BJ (cell line): ENCODE results near the gene ZDHHC5. TPM values are rescaled to one million over a fixed set of nuclear protein-coding genes. Genes with fewer than 3 reads are reported as not detected.
A peak's percentile ranks its signal among the peaks of the same experiment; 100 is the strongest.

ENCODE experiments used
- CTCF ChIA-PET: fragments of 350-600 bp; formaldehyde crosslinking; extraction: SDS; loops from one replicate; lab custom pipeline; 2021; ENCODE audit warnings: antibody characterized with exemption, inconsistent platforms; lab: Yijun Ruan, JAX
- POLR2A ChIA-PET: fragments of 300-600 bp; sonication (Branson Sonifier 250); formaldehyde crosslinking; extraction: SDS; loops from one replicate; lab custom pipeline; 2021; ENCODE audit warnings: antibody characterized with exemption; lab: Charles Lee
- DNase-seq: peaks from one replicate; pipeline ENCODE4 v3.0.0-alpha.2; 2011; ENCODE audit warnings: low read depth
- H3K27me3 ChIP-seq: 2 replicates; pipeline ENCODE4 v1.6.0; 2011; ENCODE audit warnings: low read length; ENCODE audit not compliant: control insufficient read depth, insufficient read depth
- H3K36me3 ChIP-seq: 2 replicates; pipeline ENCODE4 v1.5.1; 2011; ENCODE audit warnings: low read length; ENCODE audit not compliant: control insufficient read depth, insufficient read depth
- H3K4me3 ChIP-seq: 2 replicates; pipeline ENCODE4 v1.5.1; 2011; ENCODE audit warnings: low read depth, mild to moderate bottlenecking, control low read depth, low read length
- polyA minus RNA-seq: library from RNA; depleted of rRNA, polyadenylated mRNA; stranded (reverse); fragments of >200 nt; gene quantifications from 2 replicates; pipeline ENCODE4 v1.2.3, GENCODE V29; 2011; rRNA and poly(A)+ RNA removed
- polyA plus RNA-seq: library from polyadenylated mRNA; depleted of rRNA; stranded (reverse); fragments of >200 nt; gene quantifications from 2 replicates; pipeline ENCODE4 v1.2.3, GENCODE V29; 2011; rRNA removed
- TF ChIP-seq, protein P1 (sequence below): IDR thresholded peaks from 2 replicates; pipeline ENCODE4 v1.5.1; 2011; ENCODE audit warnings: low read depth, mild to moderate bottlenecking, control low read depth, inconsistent platforms, low read length, moderate library complexity; ENCODE audit not compliant: insufficient read depth

Gene ZDHHC5, protein sequence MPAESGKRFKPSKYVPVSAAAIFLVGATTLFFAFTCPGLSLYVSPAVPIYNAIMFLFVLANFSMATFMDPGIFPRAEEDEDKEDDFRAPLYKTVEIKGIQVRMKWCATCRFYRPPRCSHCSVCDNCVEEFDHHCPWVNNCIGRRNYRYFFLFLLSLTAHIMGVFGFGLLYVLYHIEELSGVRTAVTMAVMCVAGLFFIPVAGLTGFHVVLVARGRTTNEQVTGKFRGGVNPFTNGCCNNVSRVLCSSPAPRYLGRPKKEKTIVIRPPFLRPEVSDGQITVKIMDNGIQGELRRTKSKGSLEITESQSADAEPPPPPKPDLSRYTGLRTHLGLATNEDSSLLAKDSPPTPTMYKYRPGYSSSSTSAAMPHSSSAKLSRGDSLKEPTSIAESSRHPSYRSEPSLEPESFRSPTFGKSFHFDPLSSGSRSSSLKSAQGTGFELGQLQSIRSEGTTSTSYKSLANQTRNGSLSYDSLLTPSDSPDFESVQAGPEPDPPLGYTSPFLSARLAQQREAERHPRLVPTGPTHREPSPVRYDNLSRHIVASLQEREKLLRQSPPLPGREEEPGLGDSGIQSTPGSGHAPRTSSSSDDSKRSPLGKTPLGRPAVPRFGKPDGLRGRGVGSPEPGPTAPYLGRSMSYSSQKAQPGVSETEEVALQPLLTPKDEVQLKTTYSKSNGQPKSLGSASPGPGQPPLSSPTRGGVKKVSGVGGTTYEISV
- polyA plus RNA-seq (61.4 and 76.7 TPM in 2 replicates), polyA minus RNA-seq (69.2 and 80.3 TPM in 2 replicates)

DNA sequence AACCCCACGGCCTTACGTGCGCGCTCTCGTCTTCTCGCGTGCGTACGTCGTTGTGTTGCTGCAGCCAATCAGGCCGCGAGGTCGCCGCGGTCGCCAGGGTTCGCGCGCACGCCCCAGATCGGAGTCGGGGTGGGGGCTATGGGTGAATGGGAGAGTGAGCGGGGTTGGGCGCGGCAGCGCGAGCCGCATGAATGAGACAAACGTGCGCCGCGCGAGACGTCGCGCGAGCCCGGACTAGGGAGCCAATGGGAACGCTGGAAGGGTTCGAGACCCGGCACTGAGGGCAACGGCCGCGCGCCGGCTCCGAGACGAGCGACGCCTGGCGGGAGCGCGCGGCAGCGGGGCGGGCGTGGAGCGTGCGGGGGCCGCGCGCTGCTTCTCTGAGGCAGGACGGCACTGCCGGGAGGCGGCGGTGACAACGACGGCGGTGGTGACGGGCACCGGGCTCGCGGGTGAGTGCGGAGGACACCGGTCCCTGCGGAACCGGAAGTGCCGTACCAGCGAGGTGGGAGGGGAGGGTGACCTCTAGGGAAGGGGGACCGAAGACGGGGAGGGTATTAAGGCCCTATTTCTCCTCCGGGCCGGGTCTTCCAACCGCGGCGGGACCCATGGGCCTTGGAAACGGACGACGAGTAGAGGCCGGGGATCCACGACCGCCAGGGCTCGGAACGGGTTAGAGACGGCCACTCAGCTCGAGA is at the start of gene ZDHHC5:
ZDHHC5 (plus strand) TSS at position 379 of the 698 bp plus-strand sequence. CDS start 4,977 bp downstream, outside the sequence.
- Histone ChIP-seq H3K36me3 (no peaks in the 10 kb centered on the region; the same call in 1 of the 2 replicates), H3K4me3 (peak within 1 kb of the TSS; percentile 83), H3K27me3 (no peaks in the 10 kb centered on the region)
- CTCF ChIA-PET, result interaction anchor here (3.0 kb wide), 1 partner anchor 24 kb away, joined by 8 read pairs; no protein-coding TSS in a partner anchor
- peak; percentile 98 for DNase-seq
- TF ChIP-seq, protein P1, sequence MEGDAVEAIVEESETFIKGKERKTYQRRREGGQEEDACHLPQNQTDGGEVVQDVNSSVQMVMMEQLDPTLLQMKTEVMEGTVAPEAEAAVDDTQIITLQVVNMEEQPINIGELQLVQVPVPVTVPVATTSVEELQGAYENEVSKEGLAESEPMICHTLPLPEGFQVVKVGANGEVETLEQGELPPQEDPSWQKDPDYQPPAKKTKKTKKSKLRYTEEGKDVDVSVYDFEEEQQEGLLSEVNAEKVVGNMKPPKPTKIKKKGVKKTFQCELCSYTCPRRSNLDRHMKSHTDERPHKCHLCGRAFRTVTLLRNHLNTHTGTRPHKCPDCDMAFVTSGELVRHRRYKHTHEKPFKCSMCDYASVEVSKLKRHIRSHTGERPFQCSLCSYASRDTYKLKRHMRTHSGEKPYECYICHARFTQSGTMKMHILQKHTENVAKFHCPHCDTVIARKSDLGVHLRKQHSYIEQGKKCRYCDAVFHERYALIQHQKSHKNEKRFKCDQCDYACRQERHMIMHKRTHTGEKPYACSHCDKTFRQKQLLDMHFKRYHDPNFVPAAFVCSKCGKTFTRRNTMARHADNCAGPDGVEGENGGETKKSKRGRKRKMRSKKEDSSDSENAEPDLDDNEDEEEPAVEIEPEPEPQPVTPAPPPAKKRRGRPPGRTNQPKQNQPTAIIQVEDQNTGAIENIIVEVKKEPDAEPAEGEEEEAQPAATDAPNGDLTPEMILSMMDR, result peak; percentile 22; the same call in 1 of the 2 replicates
- POLR2A ChIA-PET, result no interaction called here

DNA sequence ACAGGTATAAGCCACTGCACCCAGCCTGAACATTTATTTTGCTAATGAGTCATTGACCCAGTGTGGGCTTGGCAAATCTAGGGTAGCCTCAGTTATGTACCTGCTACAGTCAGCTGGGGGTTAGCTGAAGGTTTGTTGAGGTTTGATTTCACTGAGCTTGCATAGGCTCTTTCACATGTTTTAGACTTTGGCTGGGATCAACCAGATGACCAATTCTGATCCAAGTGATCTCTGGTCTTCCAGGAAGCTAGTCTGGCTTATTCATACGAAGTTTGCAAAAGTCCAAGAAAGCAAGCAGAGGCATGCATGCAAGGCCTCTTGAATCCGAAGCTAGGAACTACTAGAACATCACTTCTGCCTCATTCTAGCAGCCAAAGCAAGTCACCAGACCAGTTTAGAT is 49.5 kb upstream of the ZDHHC5 start:
- ChIA-PET POLR2A (no interaction called here), CTCF (interaction anchor here (0.9 to 2.2 kb wide), 5 partner anchors 11 to 22 kb away, joined by 3 to 9 read pairs (median 3); no protein-coding TSS in a partner anchor)
- DNase-seq, result no peak
- Histone ChIP-seq H3K4me3 (no peak overlapping the region), H3K27me3 (no peaks in the 10 kb centered on the region; the same call in 1 of the 2 replicates), H3K36me3 (peaks cover 6% of the 10 kb centered on the region; the same call in 1 of the 2 replicates)
- TF ChIP-seq, protein P1, result no peak

DNA sequence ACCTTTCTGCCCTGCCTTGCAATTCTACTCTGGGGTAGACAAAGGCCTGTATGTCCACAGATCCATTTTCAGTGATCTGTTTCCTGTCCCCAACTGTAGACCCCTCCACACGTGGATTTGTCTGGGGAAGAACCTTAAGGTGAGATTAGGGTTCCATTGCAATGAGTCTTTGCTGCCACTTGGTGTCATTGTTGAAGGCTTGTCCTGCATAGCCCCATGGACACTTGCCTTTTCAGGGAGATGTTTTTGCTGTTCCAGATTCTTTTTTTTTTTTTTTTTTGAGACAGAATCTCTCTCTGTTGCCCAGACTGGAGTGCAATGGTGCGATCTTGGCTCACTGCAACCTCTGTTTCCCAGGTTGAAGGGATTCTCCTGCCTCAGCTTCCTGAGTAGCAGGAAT is 48.6 kb upstream of the ZDHHC5 start:
- DNase-seq, result no peak
- H3K36me3 ChIP-seq, result peaks cover 2% of the 10 kb centered on the region; the same call in 1 of the 2 replicates
- POLR2A ChIA-PET, result no interaction called here
- no peak overlapping the region for H3K4me3 ChIP-seq
- CTCF ChIA-PET, result interaction anchor here (1.1 to 2.2 kb wide), 3 partner anchors 16 to 21 kb away, joined by 4 to 9 read pairs (median 5); no protein-coding TSS in a partner anchor
- H3K27me3 ChIP-seq, result no peaks in the 10 kb centered on the region; the same call in 1 of the 2 replicates
- TF ChIP-seq, protein P1, result peak; percentile 28; the same call in 1 of the 2 replicates

DNA sequence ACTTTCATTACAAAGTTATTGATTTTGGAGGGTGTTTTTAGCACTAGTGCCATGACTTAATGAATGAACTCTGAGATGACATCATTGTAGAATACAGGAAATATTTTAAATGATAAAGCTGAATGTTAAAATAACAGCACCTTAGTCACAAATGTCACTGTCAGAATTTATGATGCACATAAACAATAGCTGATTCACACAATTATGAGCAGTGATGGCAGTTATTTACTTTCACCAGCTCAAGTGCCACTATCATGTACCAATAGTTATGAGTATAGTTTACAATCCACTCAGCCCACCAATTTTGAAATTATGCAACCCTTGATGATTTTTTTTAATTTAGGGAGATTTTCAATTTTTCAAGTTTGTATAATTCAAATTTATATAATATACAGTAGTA is 47.4 kb upstream of the ZDHHC5 start:
- ChIA-PET POLR2A (no interaction called here), CTCF (interaction anchor here (1.1 to 2.1 kb wide), 4 partner anchors 15 to 18 kb away, joined by 3 to 7 read pairs (median 4); no protein-coding TSS in a partner anchor)
- Histone ChIP-seq H3K27me3 (no peaks in the 10 kb centered on the region; the same call in 1 of the 2 replicates), H3K4me3 (no peak overlapping the region), H3K36me3 (no peaks in the 10 kb centered on the region)
- TF ChIP-seq, protein P1, result no peak
- DNase-seq, result no peak
